GM18502 (cell line): ENCODE data around the gene TENM4.
"Not testable (repeated sequence)": the region's sequence is repeated elsewhere in the genome, so short reads cannot be mapped to it uniquely, and the experiment has no call there.

ENCODE experiments used
- ATAC-seq: cut with Tn5 transposase; IDR thresholded peaks from one replicate; pipeline ENCODE4 v1.9.1; 2021; ENCODE audit warnings: mild to moderate bottlenecking; ENCODE audit not compliant: unreplicated experiment, poor library complexity

The TENM4 gene

GRCh38 chr11:78612721-78613377 lies 828.0 kb downstream of the TENM4 start:
- no peak for ATAC-seq

GRCh38 chr11:78609321-78609720 lies 831.5 kb downstream of the TENM4 start:
- ATAC-seq = not testable (repeated sequence)

GRCh38 chr11:78607696-78608095 lies 833.1 kb downstream of the TENM4 start:
- no peak for ATAC-seq

GRCh38 chr11:78606667-78607066 lies 834.2 kb downstream of the TENM4 start:
- ATAC-seq = no peak

GRCh38 chr11:78605296-78605695 lies 835.5 kb downstream of the TENM4 start:
- no peak for ATAC-seq

- no peak for ATAC-seq
These were observed 837.0 kb downstream of the TENM4 start for GRCh38 chr11:78603792-78604191.
